ENCODE results near the gene ZHX3. TPM values are rescaled to one million over a fixed set of nuclear protein-coding genes. Genes with fewer than 3 reads are reported as not detected.

Gene ZHX3
- total and polyA plus RNA-seq, 2 of the 13 experiments (the other 11 are each of a cell fraction or from before 2014, with no cell fraction given): 8.4 to 11.7 TPM

GRCh38 chr20:41340327-41341055, 23.0 kb upstream of the ZHX3 start, which contains the start of gene LPIN3 (continued):
- peak; percentile 24 for TF ChIP-seq ZNF883 (CRISPR knock-in tag; IDR thresholded peaks at IDR 0.05; ENCODE audit: not compliant biosample characterization)
- TF ChIP-seq, protein P1, sequence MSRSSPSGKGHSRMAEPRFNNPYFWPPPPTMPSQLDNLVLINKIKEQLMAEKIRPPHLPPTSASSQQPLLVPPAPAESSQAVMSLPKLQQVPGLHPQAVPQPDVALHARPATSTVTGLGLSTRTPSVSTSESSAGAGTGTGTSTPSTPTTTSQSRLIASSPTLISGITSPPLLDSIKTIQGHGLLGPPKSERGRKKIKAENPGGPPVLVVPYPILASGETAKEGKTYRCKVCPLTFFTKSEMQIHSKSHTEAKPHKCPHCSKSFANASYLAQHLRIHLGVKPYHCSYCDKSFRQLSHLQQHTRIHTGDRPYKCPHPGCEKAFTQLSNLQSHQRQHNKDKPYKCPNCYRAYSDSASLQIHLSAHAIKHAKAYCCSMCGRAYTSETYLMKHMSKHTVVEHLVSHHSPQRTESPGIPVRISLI (CRISPR knock-in tag; IDR thresholded peaks at IDR 0.05; ENCODE audit: borderline replicate concordance): 0 out of 2 replicates have a peak, but pooled peaks have one; percentile 34
- TF ChIP-seq KAT7 (CRISPR knock-in tag; IDR thresholded peaks at IDR 0.05; ENCODE audit: borderline replicate concordance): peak; percentile 46; the same call in 1 of the 2 replicates
- TF ChIP-seq ZNF431 (CRISPR knock-in tag; IDR thresholded peaks at IDR 0.05; ENCODE audit: borderline replicate concordance, low read depth): peak; percentile 53; the same call in 1 of the 2 replicates
- 0 out of 2 replicates have a peak, but pooled peaks have one; percentile 63 for TF ChIP-seq ARNT2 (CRISPR knock-in tag; IDR thresholded peaks at IDR 0.05; ENCODE audit: low read depth)
- peak; percentile 53 for TF ChIP-seq GFI1 (CRISPR knock-in tag; IDR thresholded peaks at IDR 0.05; ENCODE audit: borderline replicate concordance)
- peak; percentile 80 for TF ChIP-seq HNF4G (IDR thresholded peaks at IDR 0.05; ENCODE audit: borderline replicate concordance, low read depth, low read length)
- TF ChIP-seq HNF4G (CRISPR knock-in tag; IDR thresholded peaks at IDR 0.05; ENCODE audit: borderline replicate concordance, low read depth): peak; percentile 87
- peak; percentile 10; the same call in 1 of the 2 replicates for TF ChIP-seq CBFB (CRISPR knock-in tag; IDR thresholded peaks at IDR 0.05)
- TF ChIP-seq ZNF350 (CRISPR knock-in tag; IDR thresholded peaks at IDR 0.05; ENCODE audit: borderline replicate concordance, low read depth): peak; percentile 81
- TF ChIP-seq KDM5A (IDR thresholded peaks at IDR 0.05; ENCODE audit: borderline replicate concordance, low read length): peak; percentile 86
- TF ChIP-seq RAD21 (CRISPR knock-in tag; IDR thresholded peaks at IDR 0.05): peak; percentile 79
- TF ChIP-seq HINFP (CRISPR knock-in tag; IDR thresholded peaks at IDR 0.05; ENCODE audit: low read depth): peak; percentile 56; the same call in 1 of the 2 replicates
- TF ChIP-seq SOX13 (IDR thresholded peaks at IDR 0.05): no peak
- TF ChIP-seq SOX13 (CRISPR knock-in tag; conservative IDR thresholded peaks at IDR 0.05 in 1 of 2, IDR thresholded peaks at IDR 0.05 in 1 of 2): peak in 1 of 2 experiments; percentile 43; a peak in 1 of 4 replicates
- peak; percentile 67; the same call in 1 of the 2 replicates for TF ChIP-seq RXRB (CRISPR knock-in tag; IDR thresholded peaks at IDR 0.05; ENCODE audit: borderline replicate concordance)
- peak; percentile 71 for TF ChIP-seq SRY (CRISPR knock-in tag; IDR thresholded peaks at IDR 0.05)
- peak; percentile 69 for TF ChIP-seq ZNF574 (CRISPR knock-in tag; IDR thresholded peaks at IDR 0.05)
- peak; percentile 97 for TF ChIP-seq ZFY (CRISPR knock-in tag; IDR thresholded peaks at IDR 0.05)
- peak; percentile 52; the same call in 1 of the 2 replicates for TF ChIP-seq DMAP1 (CRISPR knock-in tag; IDR thresholded peaks at IDR 0.05)
- TF ChIP-seq ZNF3 (CRISPR knock-in tag; IDR thresholded peaks at IDR 0.05): no peak
- TF ChIP-seq HOXA3 (CRISPR knock-in tag; IDR thresholded peaks at IDR 0.05): no peak; the same call in 1 of the 2 replicates
